Spinal cord (tissue), 10 donors: ENCODE measurements around the gene CTCFL. TPM values are rescaled to one million over a fixed set of nuclear protein-coding genes. Genes with fewer than 3 reads are reported as not detected.

Experiments used
- DNase-seq, 6 donors: peaks; one replicate each; pipeline versions ENCODE4 v3.0.0 to v3.0.0-alpha.2; 2013 to 2015; ENCODE audit warnings: low spot score in 6 of 6, low read depth in 4 of 6
- H3K27ac ChIP-seq: one replicate; pipeline ENCODE4 v1.5.1; 2013; ENCODE audit warnings: low read depth, low read length, control low read depth
- H3K27me3 ChIP-seq: one replicate; pipeline ENCODE4 v1.6.1; 2013; ENCODE audit warnings: low read length; ENCODE audit not compliant: control insufficient read depth, insufficient read depth
- H3K36me3 ChIP-seq: one replicate; pipeline ENCODE4 v1.6.1; 2013; ENCODE audit warnings: low read length; ENCODE audit not compliant: control insufficient read depth, insufficient read depth
- H3K4me1 ChIP-seq: one replicate; pipeline ENCODE4 v1.6.1; 2013; ENCODE audit warnings: low read length; ENCODE audit not compliant: control insufficient read depth, insufficient read depth
- H3K4me3 ChIP-seq: one replicate; pipeline ENCODE4 v1.5.1; 2013; ENCODE audit warnings: low read depth, low read length, control low read depth
- H3K9me3 ChIP-seq: one replicate; pipeline ENCODE4 v1.6.1; 2013; ENCODE audit warnings: low read length; ENCODE audit not compliant: control insufficient read depth, insufficient read depth
- WGBS: methylation state at CpG from one replicate; pipeline ENCODE4 v1.1.5; 2013; ENCODE audit warnings: missing lambda C conversion rate; ENCODE audit not compliant: insufficient coverage; 5-methylcytosine and 5-hydroxymethylcytosine counted together
- polyA plus RNA-seq, 2 donors: library from polyadenylated mRNA; unstranded; fragments of 120-200 nt; gene quantifications; one replicate each; pipeline ENCODE4 v1.2.1, GENCODE V29; 2013; ENCODE audit not compliant: insufficient read length in 2 of 2
- total RNA-seq, 2 donors: library from RNA; depleted of rRNA in 1 of 2; stranded (reverse); fragments of 120-200 nt in 1 of 2; fragments of >200 nt in 1 of 2; gene quantifications; one replicate each; pipeline versions ENCODE4 v1.2.3 to v1.2.4, GENCODE V29; 2013 to 2014
- donor health status: healthy.

Gene CTCFL
- total and polyA plus RNA-seq, 4 donors: 0.20 to 0.28 (median 0.25) TPM

DNA sequence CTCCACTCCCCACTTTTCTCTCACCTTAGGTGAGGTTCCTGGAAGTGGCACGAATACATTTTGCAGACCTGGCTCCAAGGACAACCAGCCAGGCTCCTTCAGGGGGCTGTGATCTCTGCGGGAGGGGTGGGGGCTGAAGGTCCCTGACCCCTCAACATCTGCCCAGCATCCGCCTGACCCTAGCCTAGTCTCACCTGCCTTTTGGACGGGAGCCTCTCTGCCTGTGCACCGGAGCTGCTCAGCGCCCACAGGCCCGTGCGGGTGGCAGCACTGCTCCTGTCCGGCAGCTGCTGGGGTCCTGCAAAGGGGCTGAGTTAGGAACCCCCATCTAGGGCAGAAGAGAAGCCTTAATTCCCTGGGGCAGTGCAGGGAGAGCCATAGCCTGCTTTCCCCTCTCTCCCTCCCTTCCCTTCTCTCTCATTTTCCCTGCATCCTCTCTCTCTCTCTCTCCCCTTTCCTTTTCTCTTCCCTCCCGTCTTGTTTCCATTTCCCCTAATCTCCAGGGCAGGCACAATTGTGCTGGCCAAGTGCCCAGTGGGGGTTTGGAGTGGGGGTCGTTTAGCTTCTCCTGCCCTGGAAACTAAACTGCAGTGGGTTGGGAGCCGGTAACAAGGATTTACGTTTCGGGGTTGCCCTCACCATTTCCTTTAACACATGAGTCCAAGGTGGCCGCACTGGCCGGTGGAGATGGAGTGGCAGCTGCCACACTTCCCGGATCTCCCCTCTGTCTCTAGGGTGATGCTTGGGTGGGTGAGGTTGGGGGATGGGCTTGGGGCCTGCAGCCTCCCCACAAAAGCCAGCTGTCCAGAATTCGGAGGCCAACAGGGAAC lies 54.1 kb downstream of the CTCFL start:
- Histone ChIP-seq H3K4me3 (no peak overlapping the region), H3K27me3 (no peaks in the 10 kb centered on the region), H3K4me1 (peaks cover 21% of the 10 kb centered on the region), H3K36me3 (no peaks in the 10 kb centered on the region), H3K27ac (no peak overlapping the region), H3K9me3 (peaks cover 1% of the 10 kb centered on the region)
- WGBS: 57% methylated on average over 10 of the region's 18 CpGs
- DNase-seq: no peak

DNA sequence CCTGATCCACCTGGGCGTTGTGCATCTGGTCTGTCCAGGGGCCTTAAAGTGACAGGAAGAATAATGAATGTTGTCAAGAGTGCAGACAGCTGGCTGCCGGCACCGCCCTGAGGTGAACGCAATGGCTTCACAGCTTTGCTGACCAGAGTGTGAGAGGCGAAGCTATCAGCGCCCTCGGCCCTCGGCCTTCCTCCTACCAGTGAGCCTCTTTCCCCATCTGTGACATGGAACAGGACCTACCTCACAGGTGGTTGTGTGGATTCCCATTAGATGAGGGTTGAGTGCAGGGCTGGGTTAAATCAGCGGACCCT lies 54.8 kb downstream of the CTCFL start:
- H3K4me3 ChIP-seq: no peak overlapping the region
- H3K4me1 ChIP-seq: peaks cover 21% of the 10 kb centered on the region
- WGBS: 33% methylated on average over 2 of the region's 9 CpGs
- no peaks in the 10 kb centered on the region for H3K9me3 ChIP-seq
- no peaks in the 10 kb centered on the region for H3K27me3 ChIP-seq
- no peak for DNase-seq
- H3K36me3 ChIP-seq: no peaks in the 10 kb centered on the region
- H3K27ac ChIP-seq: no peak overlapping the region

DNA sequence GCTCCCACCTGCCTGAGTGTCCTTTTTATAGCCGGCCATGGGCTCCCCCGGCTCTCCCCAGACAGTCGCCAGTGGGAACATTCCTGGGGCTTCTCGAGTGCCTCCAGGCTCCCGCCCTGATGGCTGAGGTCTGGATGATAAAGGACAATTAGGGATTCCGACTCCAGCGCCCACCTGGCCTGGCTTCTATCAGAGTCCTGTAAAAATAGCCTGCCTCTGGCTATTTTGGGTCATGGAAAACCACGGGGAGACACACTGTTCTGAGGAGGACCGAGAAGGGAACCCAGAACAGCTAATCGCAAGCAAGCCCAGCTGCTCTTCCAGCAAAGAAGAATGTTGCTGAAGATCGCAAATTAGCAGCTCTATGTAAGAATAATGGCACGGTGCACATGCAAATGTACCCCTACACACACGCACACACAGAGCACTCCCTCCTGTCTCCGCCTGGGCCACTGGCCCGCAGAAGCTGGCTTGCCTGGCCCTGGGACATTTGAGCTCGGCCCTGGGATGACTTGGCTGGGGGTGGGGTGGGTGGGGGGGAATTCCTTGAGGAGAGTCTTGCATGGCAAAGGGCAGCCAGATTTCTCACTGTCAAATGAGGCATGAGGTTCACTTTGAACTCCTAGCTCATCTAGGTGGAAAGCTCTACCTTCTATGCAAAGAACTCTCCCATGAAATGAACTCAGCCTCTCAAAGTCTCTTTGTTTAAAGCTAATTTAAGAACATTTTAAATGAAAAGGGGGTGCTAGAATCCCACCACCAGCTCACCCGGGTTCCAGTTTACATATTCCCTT lies 55.3 kb downstream of the CTCFL start:
- Histone ChIP-seq H3K9me3 (no peaks in the 10 kb centered on the region), H3K27ac (no peak overlapping the region), H3K4me3 (no peak overlapping the region), H3K36me3 (no peaks in the 10 kb centered on the region), H3K4me1 (peaks cover 21% of the 10 kb centered on the region), H3K27me3 (no peaks in the 10 kb centered on the region)
- DNase-seq: peak in 1 of 6 donors; percentile 12
- WGBS: 34% methylated on average over 8 of the region's 17 CpGs

DNA sequence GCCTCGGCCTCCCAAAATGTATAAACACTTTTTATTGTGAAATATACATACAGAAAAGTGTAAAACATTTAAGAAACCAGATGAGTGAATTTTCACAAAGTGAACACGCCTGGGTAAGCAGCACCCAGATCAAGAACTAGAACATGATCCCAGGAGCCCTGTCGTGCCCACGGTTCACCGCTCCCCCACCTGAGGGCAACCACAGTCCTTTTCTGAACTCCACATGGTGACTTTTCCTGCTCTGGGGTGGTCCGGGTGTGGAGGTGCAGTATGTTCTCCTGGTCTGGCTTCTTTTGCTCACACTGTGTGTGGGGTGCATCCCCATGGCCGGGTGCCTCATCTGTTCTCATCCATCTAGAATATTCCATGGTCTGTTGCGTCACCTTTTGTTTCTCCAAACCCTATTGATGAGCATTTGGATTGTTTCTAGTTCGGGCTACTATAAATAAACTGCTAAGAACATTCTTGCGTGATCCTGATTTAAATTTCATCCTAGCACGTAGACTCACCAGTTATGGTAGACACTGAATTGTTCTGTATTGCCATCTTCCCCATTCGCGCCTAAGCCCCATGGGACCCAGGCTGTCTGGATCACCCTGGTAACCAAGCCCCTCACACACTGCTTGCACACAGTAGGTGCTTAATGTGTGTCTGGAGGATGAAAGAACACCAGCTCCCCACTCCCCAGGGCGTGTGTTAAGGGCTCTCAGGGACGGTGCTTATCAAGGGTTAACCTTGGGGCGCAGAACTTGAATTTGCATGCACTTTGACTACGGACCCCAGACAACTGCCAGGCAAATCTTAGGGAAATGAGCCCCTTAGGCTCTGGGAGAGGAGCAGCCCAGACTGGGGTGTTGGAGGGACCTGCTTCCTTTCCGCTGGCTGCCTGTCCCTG lies 56.2 kb downstream of the CTCFL start:
- WGBS: 82% methylated on average over 10 of the region's 18 CpGs
- no peak for DNase-seq
- Histone ChIP-seq H3K4me3 (no peak overlapping the region), H3K9me3 (no peaks in the 10 kb centered on the region), H3K27me3 (no peaks in the 10 kb centered on the region), H3K36me3 (no peaks in the 10 kb centered on the region), H3K4me1 (peaks cover 20% of the 10 kb centered on the region), H3K27ac (no peak overlapping the region)

DNA sequence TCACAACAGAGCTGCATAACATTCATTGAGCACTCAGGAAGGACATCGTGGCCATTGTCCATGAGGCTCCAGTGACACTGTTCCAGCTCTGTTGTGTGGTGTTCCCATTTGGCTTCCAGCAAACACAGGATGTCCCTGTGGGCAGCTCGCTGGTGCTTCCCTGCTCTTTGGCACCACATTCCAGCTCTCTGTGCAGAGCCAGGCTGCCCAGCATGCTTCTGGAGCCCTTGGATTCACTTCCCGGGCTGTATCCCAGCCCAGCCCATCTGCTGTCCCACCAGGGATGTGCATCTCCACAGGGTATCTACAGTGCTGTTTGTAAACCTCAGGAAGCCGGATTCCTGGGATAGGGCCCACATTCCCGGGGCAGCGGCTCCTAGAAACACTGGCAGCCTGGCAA lies 57.2 kb downstream of the CTCFL start:
- H3K9me3 ChIP-seq: no peaks in the 10 kb centered on the region
- no peaks in the 10 kb centered on the region for H3K27me3 ChIP-seq
- 29% methylated on average over 6 of the region's 6 CpGs for WGBS
- H3K4me1 ChIP-seq: peaks cover 12% of the 10 kb centered on the region
- DNase-seq: peak in 1 of 6 donors; percentile 62
- no peak overlapping the region for H3K4me3 ChIP-seq
- no peak overlapping the region for H3K27ac ChIP-seq
- H3K36me3 ChIP-seq: no peaks in the 10 kb centered on the region

DNA sequence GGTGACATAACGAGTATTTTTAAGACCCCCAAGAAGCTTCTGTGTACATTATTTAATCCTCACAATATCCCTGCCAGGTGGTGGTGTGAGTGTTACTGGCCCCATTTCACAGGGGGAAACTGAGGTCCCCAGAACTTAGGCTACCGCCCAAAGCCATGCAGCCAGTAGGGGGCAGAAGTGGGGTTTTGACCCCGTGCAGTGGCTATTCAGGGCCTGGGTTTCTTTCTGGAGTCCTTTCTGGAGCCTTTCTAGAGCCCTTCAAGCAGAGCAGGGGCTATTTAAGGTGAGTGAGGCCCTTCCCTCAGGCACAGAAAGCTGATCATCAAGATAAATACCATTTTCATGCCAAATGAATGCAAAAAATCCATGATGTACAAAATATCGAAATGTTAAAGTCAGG lies 59.0 kb downstream of the CTCFL start:
- Histone ChIP-seq H3K36me3 (no peaks in the 10 kb centered on the region), H3K4me1 (peaks cover 21% of the 10 kb centered on the region), H3K27me3 (no peaks in the 10 kb centered on the region), H3K9me3 (no peaks in the 10 kb centered on the region), H3K4me3 (no peak overlapping the region), H3K27ac (no peak overlapping the region)
- 69% methylated on average over 2 of the region's 4 CpGs for WGBS
- DNase-seq: no peak

DNA sequence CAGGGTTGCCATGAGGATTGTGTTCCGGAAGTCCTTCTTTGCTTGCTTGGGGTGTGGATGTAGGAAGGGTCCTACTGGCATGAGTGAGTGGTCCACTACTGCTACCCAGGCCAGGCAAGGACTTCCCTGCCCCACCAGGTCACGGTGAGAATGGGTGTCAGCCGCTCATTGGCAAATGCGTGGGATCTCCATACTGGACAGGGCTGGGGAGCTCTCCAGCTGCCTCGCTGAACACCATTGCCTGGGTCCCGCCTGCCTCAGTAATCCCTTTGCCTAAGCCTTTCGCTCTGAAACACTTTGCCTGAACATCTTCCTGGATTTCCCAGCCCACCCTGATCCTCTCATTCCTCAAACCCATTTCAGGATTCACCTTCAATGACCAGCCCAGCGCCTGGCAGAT lies 59.5 kb downstream of the CTCFL start:
- Histone ChIP-seq H3K9me3 (no peaks in the 10 kb centered on the region), H3K4me1 (peaks cover 20% of the 10 kb centered on the region), H3K27me3 (no peaks in the 10 kb centered on the region), H3K27ac (no peak overlapping the region), H3K4me3 (no peak overlapping the region), H3K36me3 (no peaks in the 10 kb centered on the region)
- WGBS: 95% methylated on average over 8 of the region's 8 CpGs
- no peak for DNase-seq

DNA sequence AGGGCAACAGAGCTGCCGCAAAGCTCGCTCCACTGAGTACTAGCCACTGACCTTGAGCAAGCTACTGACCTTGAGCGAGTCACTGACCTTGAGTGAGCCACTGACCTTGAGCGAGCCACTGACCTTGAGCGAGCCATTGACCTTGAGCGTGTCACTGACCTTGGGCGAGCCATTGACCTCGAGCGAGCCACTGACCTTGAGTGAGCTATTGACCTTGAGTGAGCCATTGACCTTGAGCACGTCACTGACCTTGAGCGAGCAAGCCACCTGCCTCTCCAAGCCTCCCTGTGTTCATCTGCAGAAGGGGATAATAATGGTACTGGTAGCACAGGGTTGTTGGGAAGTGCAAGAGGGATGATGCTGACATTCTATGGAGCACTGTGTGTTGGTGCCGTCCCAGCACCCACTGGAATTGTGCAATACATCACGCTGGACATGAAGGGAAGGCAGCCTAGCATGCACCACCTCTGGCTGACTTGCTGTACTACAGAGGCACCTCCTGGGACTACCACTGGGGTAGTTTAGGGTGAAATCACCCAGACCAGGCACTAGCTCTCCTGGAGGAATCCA lies 60.2 kb downstream of the CTCFL start:
- H3K9me3 ChIP-seq: no peaks in the 10 kb centered on the region
- H3K4me3 ChIP-seq: no peak overlapping the region
- no peaks in the 10 kb centered on the region for H3K27me3 ChIP-seq
- no peak for DNase-seq
- no peak overlapping the region for H3K27ac ChIP-seq
- H3K36me3 ChIP-seq: no peaks in the 10 kb centered on the region
- peaks cover 27% of the 10 kb centered on the region for H3K4me1 ChIP-seq
- WGBS: 84% methylated on average over 13 of the region's 13 CpGs

DNA sequence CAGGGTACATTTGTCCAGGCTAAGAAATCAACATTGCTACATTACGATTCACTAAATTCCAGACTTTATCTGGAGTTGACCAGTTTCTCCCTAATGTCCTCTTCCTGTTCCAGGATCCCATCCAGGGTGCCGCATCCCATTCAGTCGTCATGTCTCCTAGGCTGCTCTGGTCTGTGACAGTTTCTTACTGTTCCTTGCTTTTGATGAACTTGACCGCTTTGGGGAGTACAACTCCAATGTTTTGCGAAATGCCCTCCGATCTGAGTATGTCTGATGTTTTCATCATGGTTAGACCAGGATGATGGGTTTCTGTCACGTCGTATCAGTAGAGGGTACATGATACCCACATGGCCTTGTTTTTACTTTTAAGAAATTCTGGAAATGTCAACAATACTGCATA lies 62.2 kb downstream of the CTCFL start:
- H3K27me3 ChIP-seq: no peaks in the 10 kb centered on the region
- H3K36me3 ChIP-seq: no peaks in the 10 kb centered on the region
- no peak for DNase-seq
- no peak overlapping the region for H3K4me3 ChIP-seq
- peaks cover 42% of the 10 kb centered on the region for H3K4me1 ChIP-seq
- 93% methylated on average over 6 of the region's 8 CpGs for WGBS
- H3K9me3 ChIP-seq: no peaks in the 10 kb centered on the region
- no peak overlapping the region for H3K27ac ChIP-seq
